G401 (cell line): Measurements from ENCODE around the gene IGF2BP1. TPM values are rescaled to one million over a fixed set of nuclear protein-coding genes. Genes with fewer than 3 reads are reported as not detected.

Experiments
- DNase-seq: peaks from one replicate; pipeline ENCODE4 v3.0.0-alpha.2; 2015; ENCODE audit warnings: low spot score
- in situ Hi-C: cut with HindIII; loops from 2 replicates; pipeline ENCODE4 v1.10.0; 2016; ENCODE audit warnings: low sequenced_read_pairs, mixed read lengths
- total RNA-seq: library from RNA; depleted of rRNA; stranded (reverse); fragments of >200 nt; shearing (Covaris generic); gene quantifications from 2 replicates; pipeline ENCODE4 v1.2.3, GENCODE V29; 2014

Gene IGF2BP1
- total RNA-seq, 1 experiment from 2014 or later, result 86.2 TPM

DNA sequence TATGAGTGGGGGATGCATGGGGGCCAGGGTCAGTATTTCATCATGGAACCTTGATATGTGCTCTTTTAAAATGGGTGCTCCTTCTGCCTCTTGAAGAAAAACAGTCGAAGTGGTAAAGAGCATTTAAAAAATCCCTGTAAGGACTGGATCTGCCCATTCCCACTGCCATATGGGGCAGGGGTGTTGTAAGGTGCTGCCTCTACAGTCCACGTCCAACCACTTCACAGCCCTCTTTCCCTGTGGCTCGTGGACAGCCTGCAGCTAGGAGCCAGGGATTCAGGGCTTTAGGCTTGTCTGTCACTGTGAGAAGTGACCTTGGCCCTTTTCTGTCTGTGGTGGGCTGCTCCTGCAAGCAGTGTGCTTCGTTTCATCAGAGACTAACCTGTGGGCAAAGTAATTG is 44.3 kb downstream of the IGF2BP1 start:
- in situ Hi-C loops, result no loop called here

DNA sequence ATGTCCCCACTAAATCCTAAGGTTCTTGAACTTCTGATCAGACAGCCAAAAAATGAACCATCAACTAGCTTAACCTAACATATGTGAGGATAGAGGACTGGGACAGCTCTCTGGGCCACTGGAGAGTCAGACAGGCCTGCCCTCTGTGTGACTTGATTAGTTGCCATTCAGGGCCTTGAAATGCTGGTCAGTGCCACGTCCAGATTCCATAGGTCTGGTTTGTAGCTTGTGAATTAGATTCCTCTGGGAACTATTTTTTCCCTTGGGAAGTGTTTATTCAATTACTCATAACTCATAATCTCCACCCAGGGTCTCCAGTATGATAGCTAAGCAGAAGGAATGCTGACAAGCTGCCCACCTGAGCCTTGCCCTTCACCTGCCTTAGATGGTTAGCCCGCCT is 48.2 kb downstream of the IGF2BP1 start:
- in situ Hi-C loops, result no loop called here
- DNase-seq, result no peak

More for the DNA sequence above, 44.3 kb downstream of the IGF2BP1 start:
- no peak for DNase-seq

DNA sequence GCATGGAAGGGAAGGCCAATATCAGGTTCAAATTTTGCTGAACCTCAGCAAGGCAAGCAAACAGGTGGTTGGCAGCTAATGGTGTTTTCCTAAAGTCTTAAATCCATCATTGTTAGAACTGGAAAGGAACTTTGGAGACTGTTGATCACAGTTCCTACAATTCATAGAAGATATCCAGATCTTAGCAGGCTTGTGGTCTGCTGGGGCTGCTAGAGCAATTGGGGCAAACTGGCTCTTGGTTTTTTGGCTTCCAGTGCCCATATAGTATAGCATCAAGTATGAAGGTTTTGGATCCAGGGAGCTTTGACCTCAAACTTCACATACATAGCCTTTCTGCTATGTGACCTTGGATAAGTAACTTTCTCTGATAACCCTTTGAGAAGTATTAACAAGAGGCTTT is 49.7 kb downstream of the IGF2BP1 start:
- no peak for DNase-seq
- in situ Hi-C loops, result no loop called here

DNA sequence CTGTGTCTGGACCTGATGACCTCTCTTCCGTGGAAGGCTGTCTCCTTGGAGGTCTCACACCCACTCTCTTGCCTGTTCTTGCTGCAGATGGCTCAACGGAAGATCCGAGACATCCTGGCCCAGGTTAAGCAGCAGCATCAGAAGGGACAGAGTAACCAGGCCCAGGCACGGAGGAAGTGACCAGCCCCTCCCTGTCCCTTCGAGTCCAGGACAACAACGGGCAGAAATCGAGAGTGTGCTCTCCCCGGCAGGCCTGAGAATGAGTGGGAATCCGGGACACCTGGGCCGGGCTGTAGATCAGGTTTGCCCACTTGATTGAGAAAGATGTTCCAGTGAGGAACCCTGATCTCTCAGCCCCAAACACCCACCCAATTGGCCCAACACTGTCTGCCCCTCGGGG is 52.1 kb downstream of the IGF2BP1 start:
- DNase-seq, result no peak
- in situ Hi-C loops, result no loop called here

DNA sequence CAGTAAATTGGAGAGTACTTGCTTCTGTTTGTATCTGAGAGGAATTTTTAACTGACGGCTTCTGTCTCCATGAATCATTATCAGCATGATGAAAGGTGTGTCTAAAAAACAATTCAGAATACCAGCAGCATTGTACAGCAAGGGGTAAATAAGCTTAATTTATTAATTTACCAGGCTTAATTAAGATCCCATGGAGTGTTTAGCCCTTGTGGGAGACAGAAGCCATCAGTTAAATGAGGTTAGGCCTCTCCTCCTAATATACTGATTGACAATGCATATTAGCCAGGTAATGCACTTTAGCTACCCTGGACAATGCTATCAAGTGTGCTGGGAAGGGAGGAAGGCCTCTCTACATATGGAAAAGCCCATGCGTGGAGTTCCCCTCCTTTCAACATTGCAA is 53.4 kb downstream of the IGF2BP1 start:
- in situ Hi-C loops, result no loop called here

DNA sequence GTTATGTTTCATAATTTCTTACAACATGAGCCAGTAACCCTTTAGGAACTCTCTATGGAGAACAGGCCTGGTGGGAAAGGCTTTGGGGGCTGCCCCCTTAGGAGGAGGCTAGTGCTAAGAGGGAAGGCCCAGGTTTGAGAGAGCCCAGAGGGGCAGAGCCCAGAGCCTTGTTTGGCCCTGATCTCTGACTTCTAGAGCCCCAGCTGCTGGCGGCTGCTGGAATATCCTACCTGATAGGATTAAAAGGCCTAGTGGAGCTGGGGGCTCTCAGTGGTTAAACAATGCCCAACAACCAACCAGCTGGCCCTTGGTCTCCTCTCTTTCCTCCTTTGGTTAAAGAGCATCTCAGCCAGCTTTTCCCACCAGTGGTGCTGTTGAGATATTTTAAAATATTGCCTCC is 54.1 kb downstream of the IGF2BP1 start:
- in situ Hi-C loops, result no loop called here
- DNase-seq, result no peak

More for the DNA sequence above, 53.4 kb downstream of the IGF2BP1 start:
- no peak for DNase-seq

DNA sequence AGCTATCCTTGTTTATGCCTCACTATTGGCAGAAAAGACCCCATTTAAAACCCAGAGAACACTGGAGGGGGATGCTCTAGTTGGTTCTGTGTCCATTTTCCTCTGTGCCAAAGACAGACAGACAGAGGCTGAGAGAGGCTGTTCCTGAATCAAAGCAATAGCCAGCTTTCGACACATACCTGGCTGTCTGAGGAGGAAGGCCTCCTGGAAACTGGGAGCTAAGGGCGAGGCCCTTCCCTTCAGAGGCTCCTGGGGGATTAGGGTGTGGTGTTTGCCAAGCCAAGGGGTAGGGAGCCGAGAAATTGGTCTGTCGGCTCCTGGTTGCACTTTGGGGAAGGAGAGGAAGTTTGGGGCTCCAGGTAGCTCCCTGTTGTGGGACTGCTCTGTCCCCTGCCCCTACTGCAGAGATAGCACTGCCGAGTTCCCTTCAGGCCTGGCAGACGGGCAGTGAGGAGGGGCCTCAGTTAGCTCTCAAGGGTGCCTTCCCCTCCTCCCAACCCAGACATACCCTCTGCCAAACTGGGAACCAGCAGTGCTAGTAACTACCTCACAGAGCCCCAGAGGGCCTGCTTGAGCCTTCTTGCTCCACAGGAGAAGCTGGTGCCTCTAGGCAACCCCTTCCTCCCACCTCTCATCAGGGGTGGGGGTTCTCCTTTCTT is 56.1 kb downstream of the IGF2BP1 start:
- no peak for DNase-seq
- in situ Hi-C loops, result no loop called here

DNA sequence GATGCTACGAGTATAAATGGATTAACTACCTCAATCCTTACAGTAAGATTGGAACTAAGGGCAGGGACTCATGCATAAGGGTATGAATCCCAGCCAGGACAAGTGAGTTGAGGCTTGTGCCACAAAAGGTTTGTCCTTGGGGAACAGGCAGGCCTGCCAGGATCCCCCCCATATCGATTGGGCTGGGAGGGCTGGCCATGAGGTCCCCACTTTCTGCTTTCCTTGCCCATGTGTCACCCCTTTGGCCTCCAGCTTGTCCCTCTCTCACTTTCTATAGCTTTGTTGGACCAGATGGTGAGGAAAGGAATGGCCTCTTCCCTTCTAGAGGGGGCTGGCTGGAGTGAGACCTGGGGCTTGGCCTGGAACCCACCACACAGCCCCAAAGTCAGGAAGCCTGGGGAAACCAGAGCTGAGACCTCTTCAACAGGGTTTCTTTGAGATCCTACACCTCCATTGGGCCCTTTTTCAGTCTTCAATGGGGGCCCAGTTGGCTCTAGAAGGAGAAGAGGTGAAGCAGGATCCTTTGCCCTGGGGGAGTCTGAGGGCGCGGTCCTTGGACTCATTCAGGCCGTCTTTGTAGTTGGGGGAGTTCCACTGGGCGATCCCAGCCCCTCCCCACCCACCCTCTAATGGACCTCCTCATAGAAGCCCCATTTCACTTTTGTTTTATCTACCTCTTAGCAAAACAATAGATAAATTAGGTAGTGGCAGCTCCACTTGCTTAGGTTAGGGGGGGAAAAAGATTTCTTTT is 57.3 kb downstream of the IGF2BP1 start:
- DNase-seq, result no peak
- in situ Hi-C loops, result no loop called here

DNA sequence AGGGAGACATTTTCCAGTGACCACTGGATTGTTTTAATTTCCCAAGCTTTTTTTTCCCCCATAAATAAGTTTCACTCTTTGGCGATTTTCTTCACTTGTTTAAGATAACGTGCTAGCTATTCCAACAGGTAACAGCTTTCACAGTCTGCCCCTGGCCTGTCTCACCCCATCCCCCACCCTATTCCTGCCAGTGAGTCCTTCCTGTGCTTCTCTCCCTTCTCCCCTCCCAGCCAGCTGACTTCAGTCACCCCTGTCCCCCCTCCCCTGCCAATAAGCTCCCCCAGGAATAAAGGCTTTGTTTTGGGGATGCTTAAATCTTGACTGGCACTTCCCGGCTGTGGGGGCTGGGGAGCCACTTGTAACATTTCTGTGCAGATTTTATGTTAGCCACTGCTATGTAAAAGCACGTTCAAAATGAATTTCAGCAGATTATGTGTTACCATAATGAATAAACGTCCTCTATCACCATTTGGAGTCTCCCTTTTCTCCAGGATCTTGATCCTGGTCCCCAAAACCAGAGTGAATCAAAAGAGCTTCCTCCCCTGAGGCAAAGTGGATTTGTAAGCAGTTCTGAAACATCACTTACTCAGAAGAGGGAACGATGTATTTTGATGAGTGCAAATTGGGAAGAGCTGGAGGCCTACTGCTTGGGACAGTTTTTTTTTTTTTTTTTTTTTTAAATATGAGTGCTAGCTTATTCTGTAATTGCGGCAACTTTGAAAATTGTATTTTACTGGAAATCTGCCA is 58.2 kb downstream of the IGF2BP1 start:
- in situ Hi-C loops, result no loop called here
- no peak for DNase-seq

DNA sequence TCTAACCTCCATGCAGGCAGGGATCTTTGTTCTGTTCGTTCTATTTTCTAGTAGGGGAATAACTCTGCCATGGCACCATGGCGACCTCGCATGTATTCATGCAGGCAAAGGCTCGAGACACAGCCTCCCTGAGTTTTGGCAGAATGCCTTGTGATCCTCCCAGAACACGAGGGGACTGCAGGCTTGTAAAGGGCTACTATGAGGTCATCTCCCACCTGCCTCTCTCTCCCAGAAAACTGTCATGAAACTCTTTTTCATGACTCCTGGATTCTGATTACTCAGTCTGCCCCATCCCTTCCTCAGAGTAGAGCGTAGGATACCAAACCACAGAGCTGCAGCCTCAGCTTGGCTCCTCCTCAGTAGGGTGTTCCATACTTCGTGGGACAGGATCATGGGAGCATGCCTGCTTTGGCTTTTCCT is 64.3 kb downstream of the IGF2BP1 start:
- DNase-seq, result no peak
- in situ Hi-C loops, result no loop called here

DNA sequence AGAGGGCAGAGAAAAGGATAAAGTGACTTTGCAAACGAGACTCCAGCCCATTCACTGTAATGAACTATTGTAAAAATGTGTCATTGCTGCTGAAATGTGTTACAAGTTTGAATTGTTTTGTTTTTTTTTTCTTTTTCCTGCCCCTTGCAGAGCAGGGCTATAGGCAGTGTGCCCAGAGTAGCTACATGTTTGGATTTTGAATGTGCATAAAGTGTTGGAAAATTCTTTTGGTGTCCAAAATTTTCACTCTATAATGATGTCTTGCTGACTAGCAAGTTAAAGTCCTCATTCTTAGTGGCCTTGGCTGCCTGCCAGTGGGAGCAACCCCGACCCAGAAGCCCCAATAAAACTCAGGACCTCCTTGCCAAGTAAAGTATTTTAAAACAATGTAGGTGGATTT is 66.5 kb downstream of the IGF2BP1 start:
- in situ Hi-C loops, result no loop called here
- peak; percentile 28 for DNase-seq

DNA sequence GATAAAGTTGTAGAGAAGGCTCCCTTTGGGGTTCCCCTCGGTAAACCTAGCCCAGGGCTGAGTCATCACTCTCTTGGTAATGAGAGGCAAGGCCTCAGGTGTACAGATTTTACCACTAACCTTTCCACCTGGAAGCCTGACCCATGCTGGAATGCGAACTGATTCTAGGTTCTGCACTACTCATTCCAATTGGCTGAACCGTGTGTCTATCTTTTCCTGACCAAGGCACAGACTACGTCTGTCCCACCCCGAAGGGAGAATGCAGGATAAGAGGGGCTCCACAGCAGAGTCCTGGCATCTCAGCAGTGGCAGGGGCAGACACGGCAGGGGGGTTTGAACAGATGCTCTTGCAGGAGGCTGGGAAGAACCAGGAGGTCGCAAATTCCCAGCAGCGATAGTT is 70.0 kb downstream of the IGF2BP1 start:
- in situ Hi-C loops, result no loop called here
- DNase-seq, result no peak

DNA sequence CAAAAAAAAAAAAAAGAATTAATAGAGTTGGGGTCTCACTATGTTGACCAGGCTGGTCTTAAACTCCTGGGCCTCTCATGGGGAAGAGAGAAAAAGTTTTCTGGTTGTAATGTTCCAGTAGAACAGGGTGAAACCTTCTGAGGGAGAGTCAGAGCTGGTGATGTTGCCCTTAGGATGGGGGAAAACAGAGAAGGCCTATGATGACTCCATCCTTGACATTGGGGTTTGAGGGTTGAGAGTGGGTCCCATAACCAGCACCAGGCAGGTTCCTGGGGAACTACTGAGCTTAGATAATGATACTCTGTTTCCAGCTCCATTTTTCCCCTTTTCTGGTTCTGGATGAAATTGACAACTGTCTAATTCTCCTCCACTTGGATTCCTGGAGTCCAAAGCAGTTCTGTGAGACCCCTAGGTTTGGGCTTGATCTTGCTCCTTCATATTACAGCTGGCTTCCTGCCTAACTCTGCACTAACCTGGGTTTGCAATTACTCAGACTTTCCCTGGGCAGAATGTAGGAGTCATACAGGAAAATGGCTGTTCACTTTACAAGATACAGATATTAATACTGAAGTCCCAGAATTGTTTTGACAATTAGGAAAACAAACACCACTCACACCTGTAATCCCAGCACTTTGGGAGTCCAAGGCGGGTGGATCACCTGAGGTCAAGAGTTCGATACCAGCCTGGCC is 72.5 kb downstream of the IGF2BP1 start:
- DNase-seq, result no peak
- in situ Hi-C loops, result no loop called here

DNA sequence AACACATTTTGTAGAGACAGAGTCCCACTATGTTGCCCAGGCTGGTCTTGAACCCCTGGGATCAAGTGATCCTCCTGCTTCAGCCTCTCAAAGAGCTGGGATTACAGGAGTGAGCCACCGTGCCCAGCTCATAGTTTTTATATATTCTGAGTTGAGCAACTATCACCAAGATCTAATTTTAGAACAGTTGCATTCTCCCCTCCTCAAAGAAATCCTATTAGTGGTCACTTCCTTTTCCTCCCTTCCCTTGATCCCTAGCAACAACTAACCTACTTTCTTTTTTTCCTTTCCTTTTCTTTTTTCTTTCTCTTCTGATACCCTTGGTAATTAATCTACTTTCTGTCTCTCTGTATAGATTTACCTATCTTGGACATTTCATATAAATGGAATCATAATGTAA is 73.9 kb downstream of the IGF2BP1 start:
- DNase-seq, result no peak
- in situ Hi-C loops, result no loop called here

DNA sequence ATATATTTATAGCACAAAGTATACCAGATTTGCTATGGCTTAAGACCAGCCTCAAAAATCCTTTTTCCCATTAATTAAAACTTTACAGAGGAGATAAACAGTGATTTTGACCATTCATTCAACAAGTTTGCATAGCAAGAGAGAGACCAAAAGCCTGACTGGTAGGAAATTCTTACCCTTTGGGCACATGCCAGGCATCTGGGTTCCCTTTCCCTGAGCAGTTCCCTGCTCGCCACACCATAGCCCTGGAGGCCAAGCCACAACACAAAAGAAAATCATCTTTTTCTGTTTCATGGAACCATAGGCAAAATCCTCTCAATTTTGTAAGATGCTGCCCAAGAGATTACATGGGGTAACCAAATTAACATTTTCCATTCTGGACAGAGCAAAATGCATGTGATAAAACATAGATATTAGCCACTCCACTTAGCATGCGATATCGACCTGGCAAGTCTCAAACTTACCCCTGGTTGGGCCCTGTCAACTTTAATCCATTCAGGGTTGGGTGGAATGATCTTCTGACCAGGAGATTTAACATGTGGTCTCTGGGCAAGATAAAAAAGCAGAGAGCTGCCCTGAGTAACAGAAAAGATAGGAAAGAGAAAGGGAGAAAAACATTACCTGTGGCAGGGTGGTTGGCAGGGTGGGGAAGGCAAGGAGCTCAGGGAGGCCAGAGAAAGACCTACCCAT is 77.8 kb downstream of the IGF2BP1 start:
- in situ Hi-C loops, result no loop called here

DNA sequence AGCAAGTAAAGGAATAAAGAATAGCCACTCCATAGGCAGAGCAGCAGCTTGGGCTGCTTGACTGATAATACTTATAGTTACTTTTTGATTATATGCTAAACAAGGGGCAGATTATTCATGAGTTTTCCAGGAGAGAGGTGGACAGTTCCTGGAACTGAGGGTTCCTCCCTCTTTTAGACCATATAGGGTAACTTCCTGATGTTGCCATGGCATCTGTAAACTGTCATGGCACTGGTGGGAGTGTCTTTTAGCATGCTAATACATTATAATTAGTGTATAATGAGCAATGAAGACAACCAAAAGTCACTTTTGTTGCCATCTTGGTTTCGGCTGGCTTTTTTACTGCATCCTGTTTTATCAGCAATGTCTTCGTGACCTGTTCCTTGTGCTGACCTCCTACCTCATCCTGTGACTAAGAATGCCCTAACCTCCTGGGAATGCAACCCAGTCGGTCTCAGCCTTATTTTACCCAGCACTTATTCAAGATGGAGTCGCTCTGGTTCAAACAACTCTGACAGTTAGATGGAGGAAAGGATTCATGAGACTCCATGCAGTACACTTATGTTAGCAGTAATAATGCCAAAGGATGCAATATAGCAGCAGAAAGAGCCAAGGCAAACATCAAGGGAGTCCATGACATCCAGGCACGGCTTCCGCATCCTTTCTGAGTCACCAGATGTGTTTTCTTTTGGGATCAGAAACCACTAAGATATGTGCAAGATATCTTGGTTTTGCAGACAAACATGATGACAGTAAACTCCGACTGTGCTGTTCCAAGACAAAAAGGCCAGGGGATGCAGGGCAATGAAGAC is 79.6 kb downstream of the IGF2BP1 start:
- no peak for DNase-seq
- in situ Hi-C loops, result no loop called here

More for the DNA sequence above, 77.8 kb downstream of the IGF2BP1 start:
- DNase-seq, result no peak

DNA sequence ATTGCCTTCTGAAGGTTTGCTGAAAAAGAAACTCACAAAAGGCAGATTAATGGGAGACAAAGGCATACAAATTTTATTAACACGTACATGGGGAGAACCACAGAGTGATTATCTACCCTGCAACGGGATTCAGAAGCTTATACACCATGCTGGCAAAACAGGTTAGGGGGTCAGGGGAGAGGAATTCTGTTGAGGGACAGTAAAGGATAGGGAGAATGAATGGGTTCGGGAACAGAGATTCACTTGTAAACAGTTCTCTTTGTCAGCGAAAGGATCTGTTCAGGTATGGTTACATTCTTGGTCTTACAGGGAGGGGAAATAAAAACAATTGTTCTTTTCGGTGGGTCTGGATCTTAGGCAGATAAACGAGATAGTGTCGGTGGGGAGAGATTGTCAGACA is 81.1 kb downstream of the IGF2BP1 start:
- in situ Hi-C loops, result no loop called here
- DNase-seq, result no peak
